Measurements from ENCODE around the gene MNAT1. TPM values are rescaled to one million over a fixed set of nuclear protein-coding genes. Genes with fewer than 3 reads are reported as not detected.

The MNAT1 gene
- total and polyA plus RNA-seq, 3 donors from 2014 or later = 17.3 to 39.9 (median 36.0) TPM

DNA sequence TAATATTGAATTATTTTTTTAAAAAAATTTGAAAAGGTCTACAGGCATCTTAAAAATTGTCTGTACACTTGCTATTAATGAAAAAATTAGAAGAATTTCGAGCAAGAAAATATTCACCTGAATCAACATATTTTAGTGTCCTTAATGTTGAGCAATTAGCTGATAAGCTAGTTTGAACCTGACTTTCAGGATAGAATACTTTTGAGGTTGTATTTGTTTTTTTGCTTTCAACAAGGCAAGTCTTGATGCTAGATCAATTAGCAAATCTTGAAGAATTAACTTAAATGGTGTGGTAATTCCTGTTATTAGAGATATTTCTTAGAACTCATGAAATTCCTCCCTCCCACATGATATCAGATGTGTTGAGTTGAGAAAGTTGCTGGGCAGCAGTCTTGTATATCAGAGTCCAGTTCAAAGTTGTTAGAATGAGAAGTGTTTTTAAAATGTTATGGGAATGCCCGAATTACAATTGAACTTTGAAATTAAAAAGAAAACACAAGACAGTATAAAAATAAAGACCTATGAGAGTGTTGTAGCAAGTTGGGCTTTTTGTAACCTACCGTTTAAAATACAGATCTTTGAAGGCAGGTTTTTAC lies 127.1 kb downstream of the MNAT1 start:
- no peaks in the 10 kb centered on the region for H3K9me3 ChIP-seq
- no peaks in the 10 kb centered on the region for H3K4me1 ChIP-seq
- H3K4me3 ChIP-seq = no peak overlapping the region
- 56 to 68% methylated on average over 3 of the region's 3 CpGs for WGBS, 2 donors
- H3K36me3 ChIP-seq (ENCODE audit: low read depth, missing control alignments) = no peaks in the 10 kb centered on the region
- no peaks in the 10 kb centered on the region for H3K27me3 ChIP-seq
- H3K27ac ChIP-seq = no peak overlapping the region
- intact Hi-C loops (cut with DNase I; ENCODE audit: low total_unique reads) = no loop called here
- TF ChIP-seq, protein P1, sequence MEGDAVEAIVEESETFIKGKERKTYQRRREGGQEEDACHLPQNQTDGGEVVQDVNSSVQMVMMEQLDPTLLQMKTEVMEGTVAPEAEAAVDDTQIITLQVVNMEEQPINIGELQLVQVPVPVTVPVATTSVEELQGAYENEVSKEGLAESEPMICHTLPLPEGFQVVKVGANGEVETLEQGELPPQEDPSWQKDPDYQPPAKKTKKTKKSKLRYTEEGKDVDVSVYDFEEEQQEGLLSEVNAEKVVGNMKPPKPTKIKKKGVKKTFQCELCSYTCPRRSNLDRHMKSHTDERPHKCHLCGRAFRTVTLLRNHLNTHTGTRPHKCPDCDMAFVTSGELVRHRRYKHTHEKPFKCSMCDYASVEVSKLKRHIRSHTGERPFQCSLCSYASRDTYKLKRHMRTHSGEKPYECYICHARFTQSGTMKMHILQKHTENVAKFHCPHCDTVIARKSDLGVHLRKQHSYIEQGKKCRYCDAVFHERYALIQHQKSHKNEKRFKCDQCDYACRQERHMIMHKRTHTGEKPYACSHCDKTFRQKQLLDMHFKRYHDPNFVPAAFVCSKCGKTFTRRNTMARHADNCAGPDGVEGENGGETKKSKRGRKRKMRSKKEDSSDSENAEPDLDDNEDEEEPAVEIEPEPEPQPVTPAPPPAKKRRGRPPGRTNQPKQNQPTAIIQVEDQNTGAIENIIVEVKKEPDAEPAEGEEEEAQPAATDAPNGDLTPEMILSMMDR (IDR thresholded peaks at IDR 0.05) = no peak
- TF ChIP-seq POLR2A (IDR thresholded peaks at IDR 0.05) = no peak
- DNase-seq = no peak

DNA sequence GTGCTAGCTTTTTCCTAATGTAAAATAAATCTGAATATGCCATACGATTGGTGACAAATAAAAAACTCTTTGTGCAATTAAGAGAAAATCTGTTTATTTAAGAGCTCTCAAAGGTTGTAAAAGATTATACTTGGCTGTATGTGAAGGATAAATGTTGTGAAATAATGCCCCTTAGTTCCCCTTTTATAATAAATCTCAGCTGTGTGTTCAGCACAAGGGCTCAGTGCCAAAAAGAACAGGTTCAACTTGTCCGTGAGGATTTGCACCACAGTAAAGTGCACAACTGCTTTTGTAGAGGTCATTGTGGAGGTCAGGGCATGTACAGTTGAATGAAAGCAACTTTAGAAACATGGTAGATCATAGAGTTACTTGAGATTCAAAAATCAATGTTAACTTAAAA lies 127.7 kb downstream of the MNAT1 start:
- H3K9me3 ChIP-seq = no peaks in the 10 kb centered on the region
- no peak for TF ChIP-seq POLR2A (IDR thresholded peaks at IDR 0.05)
- TF ChIP-seq, protein P1 (IDR thresholded peaks at IDR 0.05) = no peak
- H3K27ac ChIP-seq = no peak overlapping the region
- WGBS, 2 donors = 41 to 43% methylated on average over 2 of the region's 2 CpGs
- H3K27me3 ChIP-seq = no peaks in the 10 kb centered on the region
- DNase-seq = peak; percentile 56
- H3K4me3 ChIP-seq = no peak overlapping the region
- H3K4me1 ChIP-seq = peaks cover 2% of the 10 kb centered on the region
- no peaks in the 10 kb centered on the region for H3K36me3 ChIP-seq (ENCODE audit: low read depth, missing control alignments)
- intact Hi-C loops (cut with DNase I; ENCODE audit: low total_unique reads) = no loop called here

DNA sequence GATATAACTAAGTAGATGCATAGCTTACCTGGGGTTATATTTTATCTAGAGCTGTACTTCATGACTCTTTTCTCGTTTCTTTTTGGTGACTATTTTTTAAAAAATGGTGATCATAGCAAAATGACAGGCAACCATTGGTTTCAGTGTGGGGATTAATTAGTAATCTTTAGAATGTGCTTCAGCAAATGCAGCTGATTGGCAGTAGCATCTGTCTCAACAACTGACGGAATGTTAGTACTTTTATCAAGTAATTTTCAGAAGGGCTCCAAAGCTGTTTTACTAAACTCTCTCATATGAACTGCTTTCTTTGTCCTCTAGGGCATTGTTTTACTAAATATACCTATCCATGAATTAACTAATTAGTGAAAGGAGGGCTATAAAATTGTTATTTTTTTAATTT lies 128.7 kb downstream of the MNAT1 start:
- Histone ChIP-seq H3K4me3 (no peak overlapping the region), H3K36me3 (ENCODE audit: low read depth, missing control alignments) (no peaks in the 10 kb centered on the region), H3K27ac (no peak overlapping the region), H3K9me3 (no peaks in the 10 kb centered on the region), H3K4me1 (peaks cover 4% of the 10 kb centered on the region), H3K27me3 (no peaks in the 10 kb centered on the region)
- intact Hi-C loops (cut with DNase I; ENCODE audit: low total_unique reads) = no loop called here
- TF ChIP-seq, protein P1 (IDR thresholded peaks at IDR 0.05) = no peak
- no peak for TF ChIP-seq POLR2A (IDR thresholded peaks at IDR 0.05)
- no peak for DNase-seq
- WGBS, 2 donors = 90 to 93% methylated on average over 2 of the region's 2 CpGs

DNA sequence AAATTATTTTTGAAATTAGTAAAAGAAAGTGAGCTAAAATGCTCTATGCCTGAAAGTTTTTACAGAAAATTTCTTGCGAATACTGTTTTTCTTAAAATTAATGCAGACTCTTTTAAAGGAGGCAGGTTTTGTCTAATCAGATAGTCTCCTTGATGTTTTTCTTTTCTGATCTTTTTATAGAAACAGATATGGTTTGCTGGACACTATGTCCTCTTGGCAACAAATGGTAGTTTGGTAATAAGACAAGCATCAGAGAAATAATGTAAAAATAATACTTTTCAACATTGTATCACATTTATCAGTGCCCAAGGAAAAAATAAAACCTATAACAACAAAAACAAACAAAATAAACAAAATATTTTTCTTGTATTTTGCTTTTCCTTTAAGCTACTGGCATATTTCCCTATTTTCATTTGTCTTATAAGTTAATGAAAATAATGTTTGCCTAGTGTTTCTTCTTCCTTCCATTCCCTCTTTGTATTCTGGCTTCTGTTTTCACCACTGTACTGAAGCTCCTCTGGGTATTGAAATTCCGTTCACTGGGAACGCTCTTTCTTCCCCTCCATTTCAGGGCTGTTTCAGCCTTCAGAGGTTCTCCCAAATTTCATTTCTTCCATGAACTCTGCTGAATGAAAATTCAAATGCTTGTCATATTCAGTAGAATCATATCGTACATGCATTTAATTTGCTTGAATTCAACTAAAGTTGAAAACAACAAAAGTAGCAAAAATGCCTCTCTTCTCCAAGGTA lies 131.0 kb downstream of the MNAT1 start:
- peaks cover 4% of the 10 kb centered on the region for H3K4me1 ChIP-seq
- peak overlapping the region in 1 of 2 donors; percentile 49 for H3K27ac ChIP-seq
- no peaks in the 10 kb centered on the region for H3K36me3 ChIP-seq (ENCODE audit: low read depth, missing control alignments)
- H3K9me3 ChIP-seq = no peaks in the 10 kb centered on the region
- WGBS, 2 donors = 52 to 58% methylated on average over 4 of the region's 4 CpGs
- H3K27me3 ChIP-seq = no peaks in the 10 kb centered on the region
- no peak overlapping the region for H3K4me3 ChIP-seq
- TF ChIP-seq, protein P1 (IDR thresholded peaks at IDR 0.05) = no peak
- TF ChIP-seq POLR2A (IDR thresholded peaks at IDR 0.05) = no peak
- intact Hi-C loops (cut with DNase I; ENCODE audit: low total_unique reads) = no loop called here
- no peak for DNase-seq

All from testis (tissue), 3 donors.